Renal pelvis (tissue), 4 donors: ENCODE data around the gene SYCE1L. TPM values are rescaled to one million over a fixed set of nuclear protein-coding genes. Genes with fewer than 3 reads are reported as not detected.

ENCODE experiments used
- DNase-seq: peaks from one replicate; pipeline ENCODE4 v3.0.0-alpha.2; 2013
- polyA plus RNA-seq, 3 donors: library from polyadenylated mRNA; unstranded; fragments of 120-200 nt; gene quantifications; one replicate each; pipeline ENCODE4 v1.2.1, GENCODE V29; 2013; ENCODE audit not compliant: insufficient read length in 3 of 3

The SYCE1L gene
- polyA plus RNA-seq, 3 donors: 5.6 to 8.1 (median 5.6) TPM

DNA sequence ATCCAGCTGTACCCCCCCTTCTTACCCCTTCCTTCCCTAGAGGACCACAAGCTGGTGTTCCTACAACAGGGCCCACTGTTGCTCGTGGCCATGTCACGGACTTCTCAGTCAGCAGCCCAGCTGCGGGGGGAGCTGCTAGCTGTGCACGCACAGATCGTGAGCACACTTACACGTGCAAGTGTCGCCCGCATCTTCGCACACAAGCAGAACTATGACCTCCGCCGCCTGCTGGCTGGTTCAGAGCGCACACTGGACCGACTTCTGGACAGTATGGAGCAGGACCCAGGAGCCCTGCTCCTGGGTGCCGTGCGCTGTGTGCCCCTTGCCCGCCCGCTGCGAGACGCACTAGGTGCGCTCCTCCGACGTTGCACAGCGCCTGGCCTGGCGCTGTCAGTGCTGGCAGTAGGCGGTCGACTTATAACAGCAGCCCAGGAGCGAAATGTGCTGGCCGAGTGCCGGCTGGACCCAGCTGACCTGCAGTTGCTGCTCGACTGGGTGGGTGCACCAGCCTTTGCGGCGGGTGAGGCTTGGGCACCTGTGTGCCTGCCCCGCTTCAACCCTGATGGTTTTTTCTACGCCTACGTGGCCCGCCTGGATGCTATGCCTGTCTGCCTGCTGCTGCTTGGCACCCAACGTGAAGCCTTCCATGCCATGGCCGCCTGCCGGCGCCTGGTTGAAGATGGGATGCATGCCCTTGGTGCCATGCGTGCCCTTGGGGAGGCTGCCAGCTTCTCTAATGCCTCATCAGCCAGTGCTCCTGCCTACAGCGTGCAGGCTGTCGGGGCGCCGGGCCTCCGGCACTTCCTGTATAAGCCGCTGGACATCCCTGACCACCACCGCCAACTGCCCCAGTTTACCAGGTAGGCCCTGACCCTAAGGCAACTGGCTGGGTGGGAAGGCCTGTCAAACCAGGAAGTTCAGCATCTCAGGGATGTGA is 4.6 kb upstream of the SYCE1L start:
- DNase-seq: no peak

DNA sequence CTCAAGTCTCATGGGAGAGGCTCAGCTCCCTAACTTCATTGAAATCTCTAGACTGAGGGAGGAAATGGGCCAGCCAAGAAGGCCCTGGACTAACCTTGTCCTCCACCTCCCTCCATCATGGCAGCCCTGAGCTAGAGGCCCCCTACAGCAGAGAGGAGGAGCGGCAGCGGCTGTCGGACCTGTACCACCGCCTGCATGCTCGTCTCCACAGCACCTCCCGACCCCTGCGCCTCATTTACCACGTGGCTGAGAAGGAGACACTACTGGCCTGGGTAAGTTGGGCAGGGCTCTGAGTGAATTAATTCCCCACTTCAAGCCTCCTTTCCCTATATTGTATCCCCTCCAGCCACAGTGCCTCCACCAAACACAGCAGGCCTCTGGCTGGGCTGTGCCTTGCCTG is 3.8 kb upstream of the SYCE1L start:
- DNase-seq: no peak

- no peak for DNase-seq
Measured at GRCh38 chr16:77197747-77198146, 1.5 kb upstream of the SYCE1L start.

- DNase-seq: no peak
Measured at GRCh38 chr16:77206533-77206932, 7.3 kb downstream of the SYCE1L start.

GRCh38 chr16:77207030-77207429 is 7.8 kb downstream of the SYCE1L start:
- no peak for DNase-seq

DNA sequence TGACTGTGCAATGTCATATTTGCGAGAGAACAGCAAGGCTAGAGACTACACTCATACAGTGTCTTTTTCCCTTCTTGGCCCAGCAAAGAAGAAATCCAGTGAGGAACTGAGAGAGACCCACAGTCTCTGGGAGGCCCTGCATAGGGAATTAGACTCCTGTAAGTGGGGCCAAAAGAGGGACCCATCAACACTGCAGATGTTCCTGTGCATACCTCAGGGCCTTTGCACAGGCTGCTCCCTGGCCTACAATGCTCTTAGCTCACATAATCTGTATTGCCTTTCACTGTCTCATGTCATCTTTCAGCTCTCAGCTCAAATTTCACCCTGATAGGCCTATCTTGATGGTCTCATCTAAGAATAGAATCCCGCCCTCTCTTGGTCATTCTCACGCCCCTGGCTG is 9.2 kb downstream of the SYCE1L start:
- DNase-seq: no peak

DNA sequence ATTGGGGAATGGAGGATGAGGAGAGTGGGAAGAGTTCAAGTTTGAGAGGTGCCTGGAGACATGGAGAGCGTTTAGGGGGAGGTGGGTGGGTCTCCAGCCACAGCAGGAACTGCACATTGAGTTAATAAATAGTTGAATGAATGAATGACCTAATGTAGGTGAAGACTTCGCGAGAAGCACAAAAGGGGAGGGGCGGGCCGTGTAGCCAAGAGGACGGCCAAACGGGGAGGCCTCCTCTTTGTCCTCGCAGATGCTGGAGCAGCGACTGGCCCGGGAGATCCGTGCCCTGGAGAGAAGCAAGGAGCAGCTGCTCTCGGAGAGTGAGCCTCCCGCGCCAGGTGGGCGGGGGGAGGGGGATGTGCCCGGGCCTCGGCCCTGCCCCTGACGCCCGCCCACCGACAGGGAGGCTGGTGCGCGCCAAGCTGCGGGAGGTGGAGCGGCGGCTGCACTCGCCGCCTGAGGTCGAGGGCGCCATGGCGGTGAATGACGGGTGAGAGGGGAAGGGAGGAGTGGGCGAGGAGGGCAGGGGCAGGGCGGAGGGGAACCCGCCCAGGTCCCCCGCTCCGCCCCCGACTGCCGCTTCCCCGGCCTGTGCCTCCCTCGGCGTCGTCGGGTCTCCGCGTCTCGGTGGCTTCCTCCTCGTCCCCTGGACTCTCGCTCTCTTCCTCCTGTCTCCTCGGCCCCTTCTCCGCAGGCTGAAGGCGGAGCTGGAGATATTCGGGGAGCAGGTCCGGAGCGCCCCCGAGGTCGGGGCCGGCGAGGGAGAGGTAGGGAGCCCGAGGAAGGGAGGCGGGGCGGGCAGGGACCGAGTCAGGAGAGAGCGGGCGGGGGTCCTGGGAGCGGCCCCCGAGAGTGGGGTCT is 12.9 kb downstream of the SYCE1L start:
- peak; percentile 53 for DNase-seq

DNA sequence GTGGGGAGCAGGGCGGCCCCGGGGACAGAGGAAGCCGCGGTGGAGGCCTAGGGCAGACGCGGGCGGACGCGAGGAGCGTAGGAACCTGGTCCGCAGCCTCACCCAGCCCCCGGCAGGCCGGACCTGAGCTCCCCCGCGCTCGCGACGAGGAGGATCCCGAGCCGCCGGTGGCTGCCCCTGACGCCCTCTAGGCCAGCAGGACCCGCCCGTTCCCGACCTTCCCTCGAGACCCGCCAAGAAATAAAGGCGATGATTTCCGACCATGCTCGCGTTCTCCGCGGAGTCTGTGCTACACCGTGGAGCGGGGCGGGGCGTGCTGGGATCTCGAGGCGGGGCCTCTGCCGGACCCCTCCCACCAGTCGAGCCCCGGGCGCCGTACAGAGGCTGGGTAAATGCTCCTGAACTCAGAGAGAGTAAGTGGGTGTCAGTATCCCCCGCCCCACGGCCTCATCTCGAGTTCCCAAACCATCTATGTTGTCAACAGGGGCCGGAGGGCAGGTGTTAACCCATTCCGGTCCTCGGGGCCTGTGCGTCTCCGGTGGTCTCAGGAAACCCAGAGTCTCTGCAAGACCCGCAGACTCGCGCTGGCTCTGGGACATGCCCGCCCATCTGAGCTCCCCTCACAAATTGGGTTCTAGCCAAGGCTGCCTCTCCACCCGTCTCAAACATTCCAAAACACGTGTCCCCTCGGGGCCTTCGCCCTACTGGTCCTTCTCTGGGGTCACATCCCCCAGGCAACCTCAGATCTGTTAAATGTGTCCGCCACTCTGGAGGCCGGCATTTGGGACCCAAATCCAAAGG is 13.7 kb downstream of the SYCE1L start:
- DNase-seq: peak; percentile 38

- DNase-seq: no peak
Measured at GRCh38 chr16:77213542-77214106, 14.4 kb downstream of the SYCE1L start.

DNA sequence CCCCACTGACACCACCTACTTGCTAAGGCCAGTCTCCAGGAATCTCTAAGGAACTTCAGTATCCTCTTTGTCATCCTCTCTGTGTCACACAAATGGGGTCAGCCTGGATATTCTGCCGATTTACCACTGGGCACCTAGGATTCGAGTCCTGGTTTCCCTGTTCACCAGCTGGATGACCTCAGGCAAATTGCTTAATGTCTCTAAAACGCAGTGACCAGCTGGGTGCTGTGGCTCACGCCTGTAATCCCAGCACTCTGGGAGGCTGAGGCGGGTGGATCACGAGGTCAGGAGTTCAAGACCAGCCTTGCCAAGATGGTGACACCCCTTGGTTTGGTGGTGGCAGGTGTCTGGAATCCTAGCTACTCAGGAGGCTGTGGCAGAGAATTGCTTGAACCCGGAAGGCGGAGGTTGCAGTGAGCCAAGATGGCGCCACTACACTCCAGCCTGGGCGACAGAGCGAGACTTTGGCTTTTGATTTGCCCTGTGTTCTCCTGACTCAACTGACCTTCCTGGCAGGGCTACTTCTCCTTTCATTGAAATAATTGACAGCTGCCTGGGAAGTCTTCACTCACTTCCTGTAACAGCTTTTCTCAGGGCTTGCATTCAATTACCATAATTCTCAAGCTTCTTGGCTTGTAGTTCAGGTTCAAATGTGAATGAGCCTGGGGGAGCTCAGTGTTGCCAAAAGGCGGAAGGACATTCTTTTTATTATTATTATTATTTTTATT is 15.4 kb downstream of the SYCE1L start:
- DNase-seq: no peak

- no peak for DNase-seq
Measured at GRCh38 chr16:77219437-77219836, 20.2 kb downstream of the SYCE1L start.

DNA sequence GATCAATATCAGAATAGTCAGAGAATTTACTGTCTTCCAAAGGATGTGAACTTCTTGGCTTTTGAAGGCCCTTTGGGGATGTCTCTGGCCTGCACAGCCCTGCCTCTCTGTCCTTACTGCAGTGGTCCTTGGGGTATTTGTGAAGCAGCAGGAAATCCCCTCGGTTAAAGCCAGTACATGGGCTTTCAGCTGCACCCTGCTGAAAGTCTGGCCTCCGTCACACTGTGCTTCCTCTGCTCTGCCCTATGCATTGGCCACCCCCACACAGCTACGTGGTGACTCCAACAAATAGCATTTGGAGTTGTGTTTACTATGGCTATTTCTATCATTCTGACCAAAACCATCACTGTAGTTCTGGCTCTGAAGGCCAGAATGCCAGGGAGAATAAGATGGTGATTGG is 21.2 kb downstream of the SYCE1L start:
- no peak for DNase-seq

DNA sequence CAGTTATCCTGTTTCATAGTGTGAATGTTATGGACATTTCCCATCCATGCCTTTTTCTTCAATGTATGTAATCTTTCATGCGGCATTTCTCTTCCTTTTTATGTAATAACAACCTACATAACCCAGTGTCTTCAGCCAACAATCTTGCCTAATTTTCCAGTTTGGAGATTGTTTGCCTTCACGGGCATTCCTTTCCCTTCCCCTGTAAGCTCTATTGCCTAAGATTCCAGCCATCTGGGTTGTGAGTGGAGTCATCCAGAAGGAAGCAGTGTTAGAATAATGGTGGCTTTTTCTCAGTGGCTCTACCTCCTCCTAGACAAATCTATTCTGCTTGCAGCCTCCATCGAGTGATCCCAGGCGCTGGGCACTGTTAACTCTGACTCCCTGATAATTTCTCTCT is 22.3 kb downstream of the SYCE1L start:
- no peak for DNase-seq

- DNase-seq: no peak
Measured at GRCh38 chr16:77223184-77223583, 24.0 kb downstream of the SYCE1L start.

GRCh38 chr16:77225182-77225581 is 26.0 kb downstream of the SYCE1L start:
- DNase-seq: no peak

DNA sequence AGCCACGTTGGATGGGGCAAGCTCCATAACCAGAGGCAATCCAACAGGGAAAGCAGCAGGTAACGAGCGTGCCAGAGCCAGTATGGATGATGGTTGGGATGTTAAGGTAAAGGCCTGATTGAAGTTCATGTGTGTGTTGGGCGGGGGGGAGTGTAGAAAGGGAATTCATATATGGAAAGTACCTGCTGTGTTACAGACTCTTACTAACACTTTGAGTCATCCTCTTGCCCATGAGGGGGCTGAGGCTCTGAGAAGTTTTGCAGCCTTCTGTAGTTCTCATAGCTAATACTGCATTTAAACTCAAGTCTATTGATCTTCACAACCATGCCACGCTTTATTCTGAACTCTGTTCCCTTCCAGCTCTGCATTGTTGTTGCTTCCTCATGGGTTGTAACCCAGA is 28.5 kb downstream of the SYCE1L start:
- no peak for DNase-seq

GRCh38 chr16:77231047-77231446 is 31.8 kb downstream of the SYCE1L start:
- no peak for DNase-seq

DNA sequence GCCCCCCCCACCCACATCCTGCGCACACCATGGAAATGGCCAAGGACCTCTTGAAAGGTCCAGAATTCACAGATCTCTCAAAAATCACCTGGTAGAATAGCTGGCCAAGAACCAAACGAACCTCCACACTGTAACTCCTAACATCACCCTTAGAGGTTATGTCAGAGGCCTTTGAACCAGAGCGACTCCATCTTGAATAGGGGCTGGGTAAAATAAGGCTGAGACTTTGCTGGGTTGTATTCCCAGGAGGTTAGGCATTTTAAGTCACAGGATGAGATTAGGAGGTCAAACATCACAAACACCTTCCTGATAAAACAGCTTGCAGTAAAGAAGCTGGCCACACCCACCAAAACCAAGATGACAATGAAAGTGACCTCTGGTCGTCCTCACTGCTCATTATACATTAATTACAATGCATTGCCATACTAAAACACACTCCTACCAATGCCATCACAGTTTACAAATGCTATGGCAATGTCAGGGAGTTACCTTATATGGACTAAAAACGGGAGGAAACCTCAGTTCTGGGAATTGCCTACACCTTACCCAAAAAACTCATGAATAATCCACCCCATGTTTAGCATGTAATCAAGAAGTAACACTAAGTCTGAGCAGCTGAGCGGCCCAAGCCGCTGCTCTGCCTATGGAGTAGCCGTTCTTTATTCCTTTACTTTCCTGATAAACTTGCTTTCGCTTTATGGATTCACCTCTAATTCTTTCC is 34.8 kb downstream of the SYCE1L start:
- DNase-seq: no peak

- no peak for DNase-seq
Measured at GRCh38 chr16:77234611-77235010, 35.4 kb downstream of the SYCE1L start.

- peak; percentile 78 for DNase-seq
Measured at GRCh38 chr16:77236063-77236511, 36.9 kb downstream of the SYCE1L start.
